Thyroid gland (tissue), 4 donors: ENCODE results near the gene PODXL.

Source experiments
- POLR2A ChIP-seq, 2 donors: fragments of 450-650 bp; IDR thresholded peaks; one replicate each; pipeline ENCODE4 v1.6.1; 2017; ENCODE audit warnings: antibody characterized with exemption in 2 of 2, mild to moderate bottlenecking in 2 of 2, moderate library complexity in 1 of 2
- TF ChIP-seq, protein P1 (sequence below), 6 experiments: fragments of 200-600 bp in 3 of 6; fragments of 450-650 bp in 3 of 6; sonication (generic) in 3 of 6; IDR thresholded peaks; one replicate each; pipeline ENCODE4 v1.5.1; 2016 to 2019; ENCODE audit warnings: antibody characterized with exemption in 6 of 6, mild to moderate bottlenecking in 2 of 6, inconsistent platforms in 1 of 6, moderate library complexity in 1 of 6

- TF ChIP-seq, protein P1, sequence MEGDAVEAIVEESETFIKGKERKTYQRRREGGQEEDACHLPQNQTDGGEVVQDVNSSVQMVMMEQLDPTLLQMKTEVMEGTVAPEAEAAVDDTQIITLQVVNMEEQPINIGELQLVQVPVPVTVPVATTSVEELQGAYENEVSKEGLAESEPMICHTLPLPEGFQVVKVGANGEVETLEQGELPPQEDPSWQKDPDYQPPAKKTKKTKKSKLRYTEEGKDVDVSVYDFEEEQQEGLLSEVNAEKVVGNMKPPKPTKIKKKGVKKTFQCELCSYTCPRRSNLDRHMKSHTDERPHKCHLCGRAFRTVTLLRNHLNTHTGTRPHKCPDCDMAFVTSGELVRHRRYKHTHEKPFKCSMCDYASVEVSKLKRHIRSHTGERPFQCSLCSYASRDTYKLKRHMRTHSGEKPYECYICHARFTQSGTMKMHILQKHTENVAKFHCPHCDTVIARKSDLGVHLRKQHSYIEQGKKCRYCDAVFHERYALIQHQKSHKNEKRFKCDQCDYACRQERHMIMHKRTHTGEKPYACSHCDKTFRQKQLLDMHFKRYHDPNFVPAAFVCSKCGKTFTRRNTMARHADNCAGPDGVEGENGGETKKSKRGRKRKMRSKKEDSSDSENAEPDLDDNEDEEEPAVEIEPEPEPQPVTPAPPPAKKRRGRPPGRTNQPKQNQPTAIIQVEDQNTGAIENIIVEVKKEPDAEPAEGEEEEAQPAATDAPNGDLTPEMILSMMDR (IDR thresholded peaks at IDR 0.05) = no peak
- TF ChIP-seq POLR2A (IDR thresholded peaks at IDR 0.05) = no peak
Measured at GRCh38 chr7:131532570-131533091, 23.8 kb downstream of the PODXL start.
